ENCODE data around the gene RASSF5.

RASSF5 gene

GRCh38 chr1:206493279-206493678 is 14.1 kb upstream of the RASSF5 start:
- peaks cover 41% of the 10 kb centered on the region for H3K36me3 ChIP-seq (replicated peaks; ENCODE audit: low read depth, low read length)
- H3K4me1 ChIP-seq (ENCODE audit: low read length), result peaks cover 33% of the 10 kb centered on the region
- H3K27me3 ChIP-seq (ENCODE audit: low read depth, low read length), result no peaks in the 10 kb centered on the region
- no peaks in the 10 kb centered on the region for H3K79me2 ChIP-seq (ENCODE audit: low read length)
- no peak overlapping the region for H3K4me3 ChIP-seq (ENCODE audit: low read length)
- H3K4me2 ChIP-seq (ENCODE audit: low read length), result no peak overlapping the region
- no peak overlapping the region for H3K9ac ChIP-seq (ENCODE audit: low read length)
- H4K20me1 ChIP-seq (ENCODE audit: insufficient read depth, low read length), result peaks cover 14% of the 10 kb centered on the region
- no peak overlapping the region for H2AFZ ChIP-seq (ENCODE audit: low read depth, low read length)
- H3K9me3 ChIP-seq (ENCODE audit: insufficient read depth, low read length), result no peaks in the 10 kb centered on the region
- TF ChIP-seq EZH2phosphoT487 (IDR thresholded peaks at IDR 0.05; ENCODE audit: low read depth) (no peak), CTCF (IDR thresholded peaks at IDR 0.05; ENCODE audit: low read depth, low read length) (no peak)
- H3K27ac ChIP-seq (ENCODE audit: low read length), result no peak overlapping the region

GRCh38 chr1:206495011-206495461 is 12.3 kb upstream of the RASSF5 start:
- no peak overlapping the region; the same call in 1 of the 2 replicates for H3K9ac ChIP-seq (ENCODE audit: low read length)
- H3K36me3 ChIP-seq (replicated peaks; ENCODE audit: low read depth, low read length), result peaks cover 46% of the 10 kb centered on the region
- no peaks in the 10 kb centered on the region for H3K27me3 ChIP-seq (ENCODE audit: low read depth, low read length)
- peaks cover 33% of the 10 kb centered on the region for H3K4me1 ChIP-seq (ENCODE audit: low read length)
- H3K27ac ChIP-seq (ENCODE audit: low read length), result peak overlapping the region; percentile 47
- no peaks in the 10 kb centered on the region for H3K9me3 ChIP-seq (ENCODE audit: insufficient read depth, low read length)
- peaks cover 14% of the 10 kb centered on the region for H4K20me1 ChIP-seq (ENCODE audit: insufficient read depth, low read length)
- H3K4me2 ChIP-seq (ENCODE audit: low read length), result peak overlapping the region; percentile 63
- TF ChIP-seq CTCF (IDR thresholded peaks at IDR 0.05; ENCODE audit: low read depth, low read length) (no peak), EZH2phosphoT487 (IDR thresholded peaks at IDR 0.05; ENCODE audit: low read depth) (no peak)
- no peaks in the 10 kb centered on the region for H3K79me2 ChIP-seq (ENCODE audit: low read length)
- no peak overlapping the region for H2AFZ ChIP-seq (ENCODE audit: low read depth, low read length)
- peak overlapping the region; percentile 15; the same call in 1 of the 2 replicates for H3K4me3 ChIP-seq (ENCODE audit: low read length)

- H3K4me1 ChIP-seq (ENCODE audit: low read length), result peaks cover 33% of the 10 kb centered on the region
- H3K9me3 ChIP-seq (ENCODE audit: insufficient read depth, low read length), result no peaks in the 10 kb centered on the region
- H4K20me1 ChIP-seq (ENCODE audit: insufficient read depth, low read length), result peaks cover 14% of the 10 kb centered on the region
- H3K27ac ChIP-seq (ENCODE audit: low read length), result peak overlapping the region; percentile 47
- H3K4me3 ChIP-seq (ENCODE audit: low read length), result peak overlapping the region; percentile 15; the same call in 1 of the 2 replicates
- H3K4me2 ChIP-seq (ENCODE audit: low read length), result peak overlapping the region; percentile 63
- no peaks in the 10 kb centered on the region for H3K27me3 ChIP-seq (ENCODE audit: low read depth, low read length)
- no peak overlapping the region; the same call in 1 of the 2 replicates for H3K9ac ChIP-seq (ENCODE audit: low read length)
- H3K36me3 ChIP-seq (replicated peaks; ENCODE audit: low read depth, low read length), result peaks cover 46% of the 10 kb centered on the region
- no peak overlapping the region for H2AFZ ChIP-seq (ENCODE audit: low read depth, low read length)
- no peaks in the 10 kb centered on the region for H3K79me2 ChIP-seq (ENCODE audit: low read length)
- no peak for TF ChIP-seq CTCF (IDR thresholded peaks at IDR 0.05; ENCODE audit: low read depth, low read length)
- TF ChIP-seq EZH2phosphoT487 (IDR thresholded peaks at IDR 0.05; ENCODE audit: low read depth), result no peak
These were observed 11.8 kb upstream of the RASSF5 start for GRCh38 chr1:206495493-206496046.

GRCh38 chr1:206496131-206496793 is 11.1 kb upstream of the RASSF5 start:
- H2AFZ ChIP-seq (ENCODE audit: low read depth, low read length), result no peak overlapping the region
- peak overlapping the region; percentile 47 for H3K27ac ChIP-seq (ENCODE audit: low read length)
- H3K9ac ChIP-seq (ENCODE audit: low read length), result peak overlapping the region; percentile 21; the same call in 1 of the 2 replicates
- peaks cover 33% of the 10 kb centered on the region for H3K4me1 ChIP-seq (ENCODE audit: low read length)
- H3K4me3 ChIP-seq (ENCODE audit: low read length), result peak overlapping the region; percentile 14; the same call in 1 of the 2 replicates
- peak overlapping the region; percentile 63 for H3K4me2 ChIP-seq (ENCODE audit: low read length)
- H3K36me3 ChIP-seq (replicated peaks; ENCODE audit: low read depth, low read length), result peaks cover 41% of the 10 kb centered on the region
- H3K79me2 ChIP-seq (ENCODE audit: low read length), result no peaks in the 10 kb centered on the region
- peaks cover 14% of the 10 kb centered on the region for H4K20me1 ChIP-seq (ENCODE audit: insufficient read depth, low read length)
- no peak for TF ChIP-seq CTCF (IDR thresholded peaks at IDR 0.05; ENCODE audit: low read depth, low read length)
- no peak for TF ChIP-seq EZH2phosphoT487 (IDR thresholded peaks at IDR 0.05; ENCODE audit: low read depth)
- H3K9me3 ChIP-seq (ENCODE audit: insufficient read depth, low read length), result no peaks in the 10 kb centered on the region
- no peaks in the 10 kb centered on the region for H3K27me3 ChIP-seq (ENCODE audit: low read depth, low read length)
